ENCODE data around the gene ADAMTSL1.

The ADAMTSL1 gene

GRCh38 chr9:18588002-18588401 lies 114.0 kb downstream of the ADAMTSL1 start:
- H3K4me3 ChIP-seq (ENCODE audit: control insufficient read depth, low read depth, low read length), result no peak overlapping the region
- DNase-seq (ENCODE audit: low read depth), result no peak
- TF ChIP-seq CTCF (IDR thresholded peaks at IDR 0.05; ENCODE audit: control insufficient read depth, insufficient read depth, low read depth, low read length, missing control alignments), result no peak

GRCh38 chr9:18591261-18591660 lies 117.3 kb downstream of the ADAMTSL1 start:
- no peak overlapping the region for H3K4me3 ChIP-seq (ENCODE audit: control insufficient read depth, low read depth, low read length)
- no peak for DNase-seq (ENCODE audit: low read depth)
- TF ChIP-seq CTCF (IDR thresholded peaks at IDR 0.05; ENCODE audit: control insufficient read depth, insufficient read depth, low read depth, low read length, missing control alignments), result no peak

GRCh38 chr9:18594837-18595236 lies 120.9 kb downstream of the ADAMTSL1 start:
- H3K4me3 ChIP-seq (ENCODE audit: control insufficient read depth, low read depth, low read length), result no peak overlapping the region
- TF ChIP-seq CTCF (IDR thresholded peaks at IDR 0.05; ENCODE audit: control insufficient read depth, insufficient read depth, low read depth, low read length, missing control alignments), result no peak
- DNase-seq (ENCODE audit: low read depth), result no peak

- no peak for TF ChIP-seq CTCF (IDR thresholded peaks at IDR 0.05; ENCODE audit: control insufficient read depth, insufficient read depth, low read depth, low read length, missing control alignments)
- no peak overlapping the region for H3K4me3 ChIP-seq (ENCODE audit: control insufficient read depth, low read depth, low read length)
- no peak for DNase-seq (ENCODE audit: low read depth)
Observed at GRCh38 chr9:18595597-18595996, 121.6 kb downstream of the ADAMTSL1 start.

GRCh38 chr9:18596920-18597319 lies 123.0 kb downstream of the ADAMTSL1 start:
- no peak for TF ChIP-seq CTCF (IDR thresholded peaks at IDR 0.05; ENCODE audit: control insufficient read depth, insufficient read depth, low read depth, low read length, missing control alignments)
- H3K4me3 ChIP-seq (ENCODE audit: control insufficient read depth, low read depth, low read length), result no peak overlapping the region
- DNase-seq (ENCODE audit: low read depth), result peak; percentile 87

- no peak for DNase-seq (ENCODE audit: low read depth)
- H3K4me3 ChIP-seq (ENCODE audit: control insufficient read depth, low read depth, low read length), result no peak overlapping the region
Observed at GRCh38 chr9:18598969-18599368, 125.0 kb downstream of the ADAMTSL1 start.

More at GRCh38 chr9:18598969-18599368, 125.0 kb downstream of the ADAMTSL1 start:
- TF ChIP-seq CTCF (IDR thresholded peaks at IDR 0.05; ENCODE audit: control insufficient read depth, insufficient read depth, low read depth, low read length, missing control alignments), result no peak
